Measurements from ENCODE around the gene SLMAP.

SLMAP gene

DNA sequence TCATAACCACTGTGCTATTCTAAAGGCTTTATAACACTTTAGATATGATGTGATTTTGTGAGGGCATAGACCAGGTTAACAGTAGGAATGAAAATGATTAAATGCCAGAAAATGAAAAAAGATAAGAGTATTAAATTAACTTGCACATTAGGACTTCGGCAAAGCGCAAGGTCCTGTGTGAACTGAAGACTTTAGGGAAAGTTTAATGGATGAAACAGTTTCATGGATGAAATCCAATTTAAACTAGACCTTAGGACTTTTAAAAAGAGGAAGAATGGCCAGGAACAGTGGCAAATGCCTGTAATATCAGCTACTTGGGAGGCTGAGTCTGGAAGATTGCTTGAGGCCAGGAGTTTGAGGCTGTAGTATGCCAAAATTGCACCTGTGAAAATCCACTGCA is 8.7 kb downstream of the SLMAP start:
- TF ChIP-seq, protein P1, sequence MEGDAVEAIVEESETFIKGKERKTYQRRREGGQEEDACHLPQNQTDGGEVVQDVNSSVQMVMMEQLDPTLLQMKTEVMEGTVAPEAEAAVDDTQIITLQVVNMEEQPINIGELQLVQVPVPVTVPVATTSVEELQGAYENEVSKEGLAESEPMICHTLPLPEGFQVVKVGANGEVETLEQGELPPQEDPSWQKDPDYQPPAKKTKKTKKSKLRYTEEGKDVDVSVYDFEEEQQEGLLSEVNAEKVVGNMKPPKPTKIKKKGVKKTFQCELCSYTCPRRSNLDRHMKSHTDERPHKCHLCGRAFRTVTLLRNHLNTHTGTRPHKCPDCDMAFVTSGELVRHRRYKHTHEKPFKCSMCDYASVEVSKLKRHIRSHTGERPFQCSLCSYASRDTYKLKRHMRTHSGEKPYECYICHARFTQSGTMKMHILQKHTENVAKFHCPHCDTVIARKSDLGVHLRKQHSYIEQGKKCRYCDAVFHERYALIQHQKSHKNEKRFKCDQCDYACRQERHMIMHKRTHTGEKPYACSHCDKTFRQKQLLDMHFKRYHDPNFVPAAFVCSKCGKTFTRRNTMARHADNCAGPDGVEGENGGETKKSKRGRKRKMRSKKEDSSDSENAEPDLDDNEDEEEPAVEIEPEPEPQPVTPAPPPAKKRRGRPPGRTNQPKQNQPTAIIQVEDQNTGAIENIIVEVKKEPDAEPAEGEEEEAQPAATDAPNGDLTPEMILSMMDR (IDR thresholded peaks at IDR 0.05; ENCODE audit: low read depth, low read length) = no peak
- no peak for DNase-seq
- H3K9me3 ChIP-seq (ENCODE audit: severe bottlenecking) = no peaks in the 10 kb centered on the region
- no peak overlapping the region for H3K27ac ChIP-seq
- no peak overlapping the region for H3K4me3 ChIP-seq (ENCODE audit: low read depth, low read length)
- H3K27me3 ChIP-seq (ENCODE audit: insufficient read depth, low read depth, severe bottlenecking) = no peaks in the 10 kb centered on the region
- H3K36me3 ChIP-seq = peaks cover 38% of the 10 kb centered on the region

DNA sequence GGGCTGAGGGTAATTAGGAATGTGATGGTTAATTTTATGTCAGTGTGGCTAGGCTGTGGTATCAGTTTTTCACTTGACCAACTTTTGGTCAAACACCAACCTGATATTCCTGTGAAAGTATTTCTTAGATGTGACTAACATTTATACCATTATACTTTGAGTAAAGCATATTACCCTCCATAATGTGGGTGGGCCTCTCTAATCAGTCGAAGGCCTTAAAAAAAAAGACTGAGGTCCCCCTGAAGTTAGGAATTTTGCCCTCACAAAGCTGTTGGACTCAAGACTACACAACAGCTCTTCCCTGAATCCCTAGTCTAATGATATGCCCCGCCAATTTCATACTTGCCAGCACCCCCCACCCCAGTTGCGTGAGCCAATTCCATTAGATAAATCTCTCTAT is 12.5 kb downstream of the SLMAP start:
- TF ChIP-seq, protein P1 (IDR thresholded peaks at IDR 0.05; ENCODE audit: low read depth, low read length) = no peak
- no peak for DNase-seq
- no peak overlapping the region for H3K27ac ChIP-seq
- H3K36me3 ChIP-seq = peaks cover 14% of the 10 kb centered on the region
- no peak overlapping the region for H3K4me3 ChIP-seq (ENCODE audit: low read depth, low read length)
- no peaks in the 10 kb centered on the region for H3K27me3 ChIP-seq (ENCODE audit: insufficient read depth, low read depth, severe bottlenecking)
- H3K9me3 ChIP-seq (ENCODE audit: severe bottlenecking) = no peaks in the 10 kb centered on the region

DNA sequence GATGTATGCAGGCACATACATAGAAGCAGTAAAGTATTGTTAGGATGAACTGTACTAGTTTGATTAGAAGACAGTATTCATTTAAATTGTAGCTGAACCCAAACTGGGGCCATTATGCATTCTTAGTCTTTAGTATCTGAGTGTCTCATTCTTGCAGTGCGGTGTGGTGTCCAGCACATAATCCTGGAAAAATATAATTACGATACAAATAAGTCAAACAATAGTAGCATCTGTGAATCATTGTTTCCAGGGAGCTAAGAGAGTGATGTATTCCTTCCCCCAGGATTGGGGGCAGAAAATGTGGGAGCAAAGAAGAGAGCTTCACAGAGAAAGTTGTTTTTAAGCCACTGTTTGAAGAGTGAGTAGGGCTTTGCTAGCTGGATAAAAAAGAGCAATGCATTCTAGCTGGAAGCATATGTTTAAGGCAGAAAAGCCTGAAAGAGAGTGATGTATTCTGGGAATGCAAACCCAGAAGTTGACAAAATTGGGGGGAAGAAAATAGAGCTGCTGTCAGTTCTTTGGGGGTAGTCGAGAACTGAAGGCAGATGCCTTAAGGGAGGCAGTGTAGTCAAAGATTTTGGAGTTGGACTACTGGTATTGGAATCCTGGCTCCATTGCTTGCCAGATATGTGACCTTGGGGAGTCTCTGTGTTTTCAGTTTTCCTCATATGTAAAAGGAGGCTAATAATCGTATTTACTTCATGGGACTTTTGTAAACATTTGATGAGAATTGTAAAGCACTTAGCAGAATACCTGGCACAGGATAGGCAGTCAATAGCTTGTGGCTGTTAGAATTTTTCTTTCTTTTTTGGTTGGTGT is 14.1 kb downstream of the SLMAP start:
- H3K27ac ChIP-seq = no peak overlapping the region
- peaks cover 11% of the 10 kb centered on the region for H3K36me3 ChIP-seq
- DNase-seq = no peak
- no peaks in the 10 kb centered on the region for H3K27me3 ChIP-seq (ENCODE audit: insufficient read depth, low read depth, severe bottlenecking)
- no peaks in the 10 kb centered on the region for H3K9me3 ChIP-seq (ENCODE audit: severe bottlenecking)
- H3K4me3 ChIP-seq (ENCODE audit: low read depth, low read length) = no peak overlapping the region
- TF ChIP-seq, protein P1 (IDR thresholded peaks at IDR 0.05; ENCODE audit: low read depth, low read length) = no peak

DNA sequence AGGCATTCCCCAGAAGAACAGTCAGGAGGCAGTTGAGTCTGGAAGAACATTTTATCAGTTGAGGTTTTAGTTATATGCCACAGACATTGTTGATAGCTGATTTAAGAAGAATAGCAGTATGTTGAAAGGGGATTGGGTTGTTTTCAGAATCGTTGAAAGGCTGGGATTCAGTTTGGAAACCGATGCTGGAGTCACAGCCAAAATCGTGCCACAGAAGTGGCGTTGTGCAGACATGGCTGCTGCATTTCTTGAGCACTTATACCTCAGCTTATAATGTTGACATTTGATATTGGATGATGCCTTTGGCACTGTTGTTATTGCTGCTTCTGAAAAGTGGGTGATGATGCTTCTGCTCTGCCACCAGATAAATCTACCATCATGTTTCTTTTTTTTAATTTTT is 16.1 kb downstream of the SLMAP start:
- H3K36me3 ChIP-seq = peaks cover 2% of the 10 kb centered on the region; the same call in 1 of the 2 replicates
- no peak overlapping the region for H3K4me3 ChIP-seq (ENCODE audit: low read depth, low read length)
- H3K27me3 ChIP-seq (ENCODE audit: insufficient read depth, low read depth, severe bottlenecking) = no peaks in the 10 kb centered on the region
- TF ChIP-seq, protein P1 (IDR thresholded peaks at IDR 0.05; ENCODE audit: low read depth, low read length) = no peak
- H3K27ac ChIP-seq = no peak overlapping the region
- no peaks in the 10 kb centered on the region for H3K9me3 ChIP-seq (ENCODE audit: severe bottlenecking)
- no peak for DNase-seq

DNA sequence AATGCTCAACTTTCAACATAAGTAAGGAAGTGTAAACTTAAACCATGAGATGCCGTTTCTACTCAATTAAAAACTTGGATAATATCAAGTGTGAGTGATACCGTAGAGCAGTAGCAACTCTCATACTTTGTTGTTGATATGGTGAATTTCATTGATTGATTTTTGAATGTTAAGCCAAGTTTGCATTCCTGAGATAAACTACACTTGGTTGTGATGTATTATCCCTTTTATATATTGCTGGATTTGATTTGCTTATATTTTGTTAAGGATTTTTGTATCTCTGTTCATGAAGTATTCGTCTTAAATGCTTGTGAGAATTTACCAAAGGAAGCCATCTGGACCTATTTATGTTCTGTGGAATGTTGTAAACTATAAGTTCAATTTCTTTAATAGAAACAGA is 21.7 kb downstream of the SLMAP start:
- H3K9me3 ChIP-seq (ENCODE audit: severe bottlenecking) = no peaks in the 10 kb centered on the region
- DNase-seq = no peak
- H3K27me3 ChIP-seq (ENCODE audit: insufficient read depth, low read depth, severe bottlenecking) = no peaks in the 10 kb centered on the region
- H3K36me3 ChIP-seq = no peaks in the 10 kb centered on the region
- no peak overlapping the region for H3K27ac ChIP-seq
- H3K4me3 ChIP-seq (ENCODE audit: low read depth, low read length) = no peak overlapping the region
- TF ChIP-seq, protein P1 (IDR thresholded peaks at IDR 0.05; ENCODE audit: low read depth, low read length) = no peak

DNA sequence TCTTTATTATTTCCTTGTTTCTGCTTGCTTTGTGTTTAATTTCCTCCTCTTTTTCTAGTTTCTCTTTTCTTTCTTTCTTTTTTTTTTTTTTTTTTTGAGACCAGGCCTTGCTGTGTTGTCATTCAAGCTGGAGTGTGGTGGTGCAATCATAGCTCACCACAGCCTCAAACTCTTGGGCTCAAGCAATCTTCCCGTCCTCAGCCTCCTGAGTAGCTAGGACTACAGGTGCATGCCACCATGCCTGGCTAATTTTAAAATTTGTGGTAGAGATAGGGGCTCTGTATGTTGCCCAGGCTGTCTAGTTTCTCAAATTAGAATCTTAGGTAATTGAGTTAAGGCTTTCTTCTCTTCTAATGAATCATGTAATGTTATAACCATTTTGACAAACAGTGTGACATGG is 22.4 kb downstream of the SLMAP start:
- Histone ChIP-seq H3K9me3 (ENCODE audit: severe bottlenecking) (no peaks in the 10 kb centered on the region), H3K27ac (no peak overlapping the region), H3K27me3 (ENCODE audit: insufficient read depth, low read depth, severe bottlenecking) (no peaks in the 10 kb centered on the region), H3K36me3 (no peaks in the 10 kb centered on the region), H3K4me3 (ENCODE audit: low read depth, low read length) (no peak overlapping the region)
- TF ChIP-seq, protein P1 (IDR thresholded peaks at IDR 0.05; ENCODE audit: low read depth, low read length) = no peak
- no peak for DNase-seq

Measured in WERI-Rb-1 (cell line).